HG02642 (cell line): ENCODE data around the gene FHIT.
"Not testable (repeated sequence)": the region's sequence is repeated elsewhere in the genome, so short reads cannot be mapped to it uniquely, and the experiment has no call there.

Experiments
- ATAC-seq: cut with Tn5 transposase; IDR thresholded peaks from one replicate; pipeline ENCODE4 v1.9.1; 2021; ENCODE audit warnings: mild to moderate bottlenecking; ENCODE audit not compliant: unreplicated experiment, poor library complexity

FHIT gene

GRCh38 chr3:60552581-60552980, 698.7 kb downstream of the FHIT start:
- no peak for ATAC-seq

- ATAC-seq, result no peak
Measured at GRCh38 chr3:60551455-60552209, 699.6 kb downstream of the FHIT start.

- no peak for ATAC-seq
Measured at GRCh38 chr3:60549863-60550262, 701.4 kb downstream of the FHIT start.

GRCh38 chr3:60542995-60543394, 708.3 kb downstream of the FHIT start:
- no peak for ATAC-seq

- not testable (repeated sequence) for ATAC-seq
Measured at GRCh38 chr3:60539394-60539793, 711.9 kb downstream of the FHIT start.

GRCh38 chr3:60536420-60536819, 714.8 kb downstream of the FHIT start:
- no peak for ATAC-seq

GRCh38 chr3:60531759-60532158, 719.5 kb downstream of the FHIT start:
- ATAC-seq, result no peak

- no peak for ATAC-seq
Measured at GRCh38 chr3:60528651-60529050, 722.6 kb downstream of the FHIT start.

- no peak for ATAC-seq
Measured at GRCh38 chr3:60523536-60523935, 727.7 kb downstream of the FHIT start.

GRCh38 chr3:60517134-60517533, 734.1 kb downstream of the FHIT start:
- no peak for ATAC-seq

- ATAC-seq, result no peak
Measured at GRCh38 chr3:60514866-60515265, 736.4 kb downstream of the FHIT start.

- ATAC-seq, result no peak
Measured at GRCh38 chr3:60514085-60514649, 737.1 kb downstream of the FHIT start.

GRCh38 chr3:60513241-60513640, 738.0 kb downstream of the FHIT start:
- ATAC-seq, result no peak

- no peak for ATAC-seq
Measured at GRCh38 chr3:60512506-60512905, 738.7 kb downstream of the FHIT start.

GRCh38 chr3:60509471-60509870, 741.8 kb downstream of the FHIT start:
- no peak for ATAC-seq

GRCh38 chr3:60504827-60505457, 746.3 kb downstream of the FHIT start:
- ATAC-seq, result no peak

- no peak for ATAC-seq
Measured at GRCh38 chr3:60501314-60501713, 749.9 kb downstream of the FHIT start.

GRCh38 chr3:60497902-60498301, 753.4 kb downstream of the FHIT start:
- no peak for ATAC-seq

- ATAC-seq, result no peak
Measured at GRCh38 chr3:60490992-60491391, 760.3 kb downstream of the FHIT start.

GRCh38 chr3:60475096-60475495, 776.2 kb downstream of the FHIT start:
- no peak for ATAC-seq

- ATAC-seq, result no peak
Measured at GRCh38 chr3:60469481-60469880, 781.8 kb downstream of the FHIT start.

- no peak for ATAC-seq
Measured at GRCh38 chr3:60463685-60464084, 787.6 kb downstream of the FHIT start.
